Activated CD8-positive, alpha-beta memory T cell treated with anti-CD3 and anti-CD28 coated beads for 1 hour (primary cell): ENCODE measurements around the gene SWI5.
"Not testable (repeated sequence)": the region's sequence is repeated elsewhere in the genome, so short reads cannot be mapped to it uniquely, and the experiment has no call there.

Source experiments
- DNase-seq, 2 donors: peaks; one replicate each; pipeline ENCODE4 v3.0.0-alpha.2; 2020; ENCODE audit warnings: low read depth in 1 of 2; ENCODE audit errors: extremely low read depth in 1 of 2

The SWI5 gene

DNA sequence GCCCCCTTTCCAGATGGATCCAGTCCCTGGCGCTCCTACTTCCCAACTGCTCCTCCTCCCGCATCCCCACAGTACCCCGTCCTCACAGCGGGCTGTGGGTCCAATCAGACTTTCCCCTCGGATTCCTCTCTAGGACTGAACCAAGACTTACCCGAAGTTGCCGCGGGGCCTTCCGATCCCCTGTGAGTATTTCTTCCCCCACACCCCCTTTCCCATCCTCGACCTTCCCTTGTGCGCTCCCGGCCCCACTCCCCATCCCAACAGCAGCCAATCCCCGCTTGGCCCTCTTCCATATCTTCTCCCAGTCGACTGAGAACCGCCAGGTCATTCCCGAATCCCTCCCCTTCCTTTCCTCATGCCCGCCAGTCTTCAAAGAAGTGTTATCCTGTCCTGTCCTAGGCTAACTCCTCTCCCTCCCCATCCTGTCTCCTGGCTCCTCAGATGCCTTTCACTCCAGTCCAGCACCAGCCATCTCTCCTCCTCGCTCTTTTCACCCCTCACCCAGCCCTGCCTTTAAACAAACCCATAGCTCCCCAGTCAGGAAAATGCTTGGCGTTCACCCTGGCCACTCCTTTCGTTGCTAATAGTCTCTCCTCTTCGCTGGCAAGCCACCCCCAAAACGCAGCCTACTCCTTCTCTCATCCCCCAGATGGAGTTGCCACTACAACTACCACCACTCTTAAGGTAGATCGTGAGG, 646 bp downstream of the SWI5 start:
- DNase-seq, result no peak

DNA sequence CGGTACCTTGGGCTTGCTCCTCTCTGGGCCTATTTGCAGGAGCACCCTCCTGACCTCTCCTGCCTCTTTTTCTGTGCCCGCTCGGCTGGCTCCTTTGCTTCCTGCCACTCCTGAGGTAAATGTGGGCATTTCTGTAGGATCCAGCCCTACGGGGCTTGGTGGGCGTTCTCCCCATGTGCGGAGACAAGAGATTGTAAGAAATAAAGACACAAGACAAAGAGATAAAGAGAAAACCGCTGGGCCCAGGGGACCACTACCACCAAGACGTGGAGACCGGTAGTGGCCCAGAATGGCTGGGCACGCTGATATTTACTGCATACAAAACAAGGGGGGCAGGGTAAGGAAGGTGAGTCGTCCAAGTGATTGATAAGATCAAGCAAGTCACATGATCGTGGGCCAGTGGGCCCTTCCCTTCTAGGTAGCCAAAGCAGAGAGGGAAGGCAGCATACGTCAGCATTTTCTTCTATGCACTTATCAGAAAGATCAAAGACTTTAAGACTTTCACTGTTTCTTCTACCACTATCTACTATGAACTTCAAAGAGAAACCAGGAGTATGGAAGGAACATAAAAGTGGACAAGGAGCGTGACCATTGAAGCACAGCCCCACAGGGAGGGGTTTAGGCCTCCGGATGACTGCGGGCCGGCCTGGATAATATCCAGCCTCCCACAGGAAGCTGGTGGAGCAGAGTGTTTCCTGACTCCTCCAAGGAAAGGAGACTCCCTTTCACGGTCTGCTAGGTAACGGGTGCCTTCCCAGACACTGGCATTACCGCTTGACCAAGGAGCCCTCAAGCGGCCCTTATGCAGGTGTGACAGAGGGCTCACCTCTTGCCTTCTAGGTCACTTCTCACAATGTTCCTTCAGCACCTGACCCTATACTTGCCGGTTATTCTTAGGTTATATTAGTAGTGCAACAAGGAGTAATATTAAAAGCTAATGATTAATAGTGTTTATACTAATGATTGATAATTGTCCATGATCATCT, 3.3 kb downstream of the SWI5 start:
- DNase-seq, result not testable (repeated sequence)

DNA sequence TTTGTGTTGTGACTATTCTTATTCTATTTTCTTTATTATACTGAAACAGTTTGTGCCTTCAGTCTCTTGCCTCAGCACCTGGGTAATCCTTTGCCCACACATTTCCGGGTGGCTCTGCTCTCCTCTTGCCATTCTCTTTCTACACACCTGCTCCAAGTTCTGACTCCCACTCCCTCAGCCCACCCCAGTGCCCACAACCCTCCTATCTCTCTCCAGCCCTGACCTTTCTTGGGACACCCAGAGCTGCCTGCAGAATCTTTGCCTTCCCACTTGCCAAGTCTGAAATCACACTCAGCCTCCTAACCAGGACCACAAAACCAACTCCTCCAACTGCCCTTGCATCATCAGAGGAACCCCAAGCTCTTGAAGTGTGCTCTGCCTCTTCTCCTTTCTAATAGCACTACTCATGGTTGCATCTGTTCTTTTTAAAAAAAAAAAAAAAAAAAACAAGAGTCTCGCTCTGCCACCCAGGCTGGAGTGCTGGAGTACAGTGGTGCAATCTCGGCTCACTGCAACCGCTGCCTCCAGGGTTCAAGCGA, 4.1 kb downstream of the SWI5 start:
- no peak for DNase-seq

DNA sequence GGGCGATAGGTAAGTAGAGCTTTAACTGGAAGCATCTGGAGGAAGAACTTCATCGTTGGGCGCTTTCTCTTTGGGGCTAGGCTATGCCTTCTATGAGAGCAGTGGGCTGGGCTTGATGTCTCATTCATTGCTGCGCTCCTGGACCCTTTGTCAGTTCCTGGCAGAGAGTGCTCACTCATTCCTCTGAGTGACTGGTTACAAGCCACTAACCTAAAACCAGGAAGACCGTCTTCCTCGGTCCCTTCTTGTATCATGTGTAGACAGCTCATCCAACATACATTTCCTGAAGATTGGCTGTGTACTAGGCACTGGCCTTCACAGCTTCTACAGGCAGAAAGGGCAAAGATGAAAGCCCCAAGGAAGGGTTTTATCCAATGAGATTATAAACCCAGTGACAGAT, 6.4 kb downstream of the SWI5 start:
- DNase-seq, result no peak

DNA sequence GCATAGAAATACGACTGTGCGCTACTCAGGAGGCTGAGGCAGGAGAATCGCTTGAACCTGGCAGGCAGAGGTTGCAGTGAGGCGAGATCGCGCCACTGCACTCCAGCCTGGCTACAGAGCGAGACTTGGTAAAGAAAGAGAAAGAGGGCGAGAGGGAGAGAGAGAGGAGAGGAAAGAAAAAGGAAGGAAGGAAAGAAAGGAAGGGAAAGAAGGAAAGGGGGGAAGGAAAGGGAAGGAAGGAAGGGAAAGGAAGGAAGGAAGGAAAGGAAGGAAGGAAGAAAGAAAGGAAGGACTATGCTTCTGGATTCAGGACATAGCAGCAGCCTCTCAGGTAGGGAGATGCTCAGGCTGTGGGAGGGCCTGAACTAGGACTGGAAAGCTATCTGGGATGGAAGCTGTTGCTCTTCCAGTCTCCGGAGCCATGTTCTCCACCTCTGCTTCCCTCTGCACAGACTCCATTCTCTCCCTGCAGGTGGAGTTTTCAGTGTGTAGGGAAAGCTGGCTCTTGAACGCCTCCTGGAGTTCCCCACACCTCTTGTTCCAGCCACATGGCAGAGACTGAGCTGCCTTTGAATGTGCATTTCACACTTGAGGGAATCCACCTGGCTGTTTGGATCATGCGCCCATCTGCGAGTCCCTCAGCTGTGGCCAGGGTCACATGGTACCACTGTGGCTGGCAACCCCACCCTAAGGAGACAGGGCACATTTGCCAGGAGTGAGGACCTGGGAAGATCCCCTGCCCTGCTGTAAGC, 9.1 kb downstream of the SWI5 start:
- no peak for DNase-seq

DNA sequence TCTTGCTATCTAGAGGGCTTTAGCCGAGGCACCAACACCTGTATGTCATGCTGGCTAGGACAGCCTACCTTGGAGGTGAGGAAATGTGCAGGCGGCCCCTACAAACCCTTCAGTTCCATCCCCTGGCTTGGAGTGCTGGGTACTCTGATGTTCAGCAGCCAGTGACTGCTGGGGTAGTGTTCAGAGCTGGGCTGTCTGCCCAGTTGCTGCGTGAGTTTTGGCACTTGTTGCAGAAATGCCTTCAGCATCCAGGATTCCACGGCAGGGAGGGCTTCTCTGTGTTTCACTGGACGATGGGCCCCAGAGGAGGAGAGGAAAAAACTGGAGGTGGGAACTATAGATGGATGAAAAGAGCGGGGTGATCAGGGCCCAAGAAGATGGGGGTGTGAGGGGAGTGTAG, 10.4 kb downstream of the SWI5 start:
- no peak for DNase-seq

DNA sequence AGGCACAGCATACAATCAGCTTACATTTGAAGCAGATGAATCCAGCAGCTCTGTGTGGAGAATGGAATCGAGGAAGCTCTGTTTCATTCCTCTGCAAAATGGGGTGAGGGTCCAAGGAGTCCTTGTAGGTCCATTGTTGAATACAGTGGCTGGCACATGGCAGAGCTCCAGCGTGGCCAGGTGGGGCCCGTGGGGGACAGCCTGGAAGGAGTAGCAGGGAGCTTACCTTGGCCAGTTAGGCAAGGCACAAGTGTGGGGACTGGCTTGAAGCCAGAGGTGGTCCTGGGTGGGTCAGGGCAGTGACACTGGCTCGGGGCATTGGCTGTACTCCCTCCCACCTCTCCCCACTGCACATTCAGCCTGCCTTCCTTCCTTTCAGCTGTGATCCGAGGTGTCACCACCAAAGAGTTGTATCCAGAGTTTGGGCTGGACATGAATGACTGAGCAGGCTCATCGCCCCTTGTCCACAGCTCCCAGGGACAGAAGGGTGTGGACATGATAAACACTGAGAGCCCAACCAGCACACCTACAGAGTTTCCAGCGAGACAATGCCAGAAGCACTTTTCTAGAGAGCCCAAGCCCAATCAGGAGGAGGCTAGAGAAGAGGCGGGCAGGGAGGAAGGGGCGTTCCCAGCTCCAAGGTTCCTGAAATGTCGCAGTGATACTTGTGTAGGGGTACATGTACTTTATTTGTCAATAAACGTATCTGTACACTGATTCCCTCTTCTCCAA, 12.4 kb downstream of the SWI5 start:
- no peak for DNase-seq

DNA sequence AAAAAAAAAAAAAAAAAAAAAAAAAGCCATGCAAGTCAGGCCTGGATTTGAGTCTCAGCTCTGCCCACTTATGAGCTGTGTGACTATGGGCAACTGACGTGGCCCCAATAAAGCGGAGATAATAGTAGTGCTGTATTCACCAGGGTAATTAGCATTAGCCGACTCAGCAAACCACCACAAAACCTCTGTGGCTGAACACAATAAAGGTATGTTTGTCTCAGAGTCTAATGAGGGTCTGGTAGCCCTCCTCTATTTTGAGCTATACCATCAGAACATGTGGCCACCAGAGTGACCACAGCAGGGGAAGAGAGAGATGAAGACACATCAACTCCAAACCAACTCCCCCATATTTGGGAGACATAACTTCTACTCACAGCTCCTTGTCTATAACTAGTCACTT, 15.9 kb downstream of the SWI5 start:
- no peak for DNase-seq

DNA sequence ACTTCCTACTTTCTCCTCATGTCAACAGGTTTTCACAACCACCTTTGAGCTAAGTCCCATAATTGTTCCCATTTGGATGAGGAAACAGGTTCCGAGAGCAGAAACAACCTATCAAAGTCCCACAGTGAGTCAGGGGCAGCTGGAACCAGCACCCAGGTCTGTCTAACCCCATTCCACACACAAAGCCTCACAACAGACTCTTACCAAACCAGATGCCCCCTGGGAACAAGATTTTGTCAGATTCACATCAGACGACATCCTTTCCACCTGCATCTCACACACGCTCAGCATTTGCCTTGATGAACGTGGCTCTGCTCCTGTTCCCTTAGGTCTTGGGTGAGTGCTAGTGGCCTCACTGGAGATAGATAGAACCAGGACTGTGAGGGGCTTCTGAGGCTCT, 17.0 kb downstream of the SWI5 start:
- DNase-seq, result no peak

DNA sequence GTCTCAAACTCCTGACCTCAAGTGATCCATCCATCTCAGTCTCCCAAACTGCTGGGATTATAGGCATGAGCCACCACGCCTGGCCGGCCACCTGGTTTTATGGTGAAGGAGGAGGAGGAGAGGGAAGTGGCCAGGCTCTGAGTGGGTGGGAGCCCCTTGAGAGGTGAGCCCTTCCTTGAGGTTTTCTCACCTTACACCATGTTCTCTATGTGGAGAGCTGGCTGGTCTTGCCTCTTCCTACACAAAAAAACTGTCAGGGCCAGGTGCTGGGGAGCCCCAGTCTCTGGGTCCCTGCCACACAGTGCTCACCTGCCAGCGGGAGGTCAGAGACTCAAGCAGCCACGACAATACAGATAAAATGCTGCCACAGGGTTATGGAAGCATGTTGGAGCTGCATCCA, 18.1 kb downstream of the SWI5 start:
- DNase-seq, result no peak

DNA sequence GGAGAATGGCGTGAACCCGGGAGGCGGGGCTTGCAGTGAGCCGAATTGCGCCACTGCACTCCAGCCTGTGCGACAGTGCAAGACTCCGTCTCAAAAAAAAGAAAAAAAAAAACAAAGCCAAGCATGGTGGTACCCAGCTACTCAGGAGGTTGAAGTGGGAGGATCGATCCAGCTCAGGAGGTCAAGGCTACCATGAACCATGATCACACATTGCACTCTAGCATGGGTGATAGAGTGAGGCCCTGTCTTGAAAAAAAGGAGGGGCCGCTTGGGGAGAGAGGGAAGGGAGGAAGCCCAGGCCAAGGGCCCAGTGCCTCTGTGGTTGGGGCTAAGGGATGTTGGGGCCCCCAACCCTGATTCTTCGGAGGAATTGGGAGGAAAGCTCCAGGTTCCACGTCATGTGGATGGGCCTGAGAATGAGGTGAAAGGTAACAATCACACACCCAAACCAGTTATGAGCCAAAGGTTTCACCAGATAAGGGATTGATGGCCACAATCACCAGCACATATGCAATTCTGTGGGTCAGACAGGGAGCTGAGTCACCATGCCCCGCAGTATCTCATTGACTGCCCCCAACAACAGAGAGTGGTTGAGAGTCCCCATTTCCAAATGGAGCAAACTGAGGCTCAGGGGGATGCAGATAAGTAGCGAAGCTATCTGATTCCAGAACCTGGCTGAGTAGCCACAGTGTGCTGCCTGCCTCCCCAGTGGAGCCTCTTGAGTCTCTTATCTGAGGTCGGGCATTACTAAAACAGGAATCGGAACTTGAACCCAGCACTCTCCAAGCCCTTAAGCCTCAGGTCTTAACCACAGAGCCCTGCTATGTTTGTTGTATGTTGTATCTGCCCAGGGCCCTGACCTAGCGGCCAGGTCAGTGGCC, 20.5 kb downstream of the SWI5 start:
- DNase-seq, result no peak

DNA sequence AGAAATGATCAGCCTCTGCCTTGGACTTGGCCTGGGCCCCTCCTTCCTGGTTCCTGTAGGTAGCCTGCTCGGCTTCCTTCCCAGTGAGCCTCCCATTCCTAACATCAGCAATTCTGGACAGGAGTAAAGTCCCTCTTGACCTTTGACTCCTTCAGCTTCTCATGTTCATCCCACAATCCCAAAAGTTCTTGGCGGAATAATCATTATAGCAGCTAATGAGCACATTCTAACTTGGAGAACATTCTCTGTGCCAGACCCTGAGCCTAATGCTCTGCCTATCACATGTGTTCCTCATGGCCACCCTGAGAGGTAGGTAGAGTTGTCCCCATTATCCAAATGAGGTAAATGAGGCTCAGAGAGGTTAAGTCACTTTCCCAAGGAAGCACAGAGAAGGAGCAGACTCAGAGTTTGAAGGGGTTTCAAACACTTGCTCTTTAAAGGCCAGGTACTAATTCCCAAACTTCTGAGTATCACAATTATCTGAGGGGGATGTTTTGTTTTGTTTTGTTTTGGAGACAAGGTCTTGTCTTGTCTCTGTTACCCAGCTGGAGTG, 21.2 kb downstream of the SWI5 start:
- DNase-seq, result no peak

DNA sequence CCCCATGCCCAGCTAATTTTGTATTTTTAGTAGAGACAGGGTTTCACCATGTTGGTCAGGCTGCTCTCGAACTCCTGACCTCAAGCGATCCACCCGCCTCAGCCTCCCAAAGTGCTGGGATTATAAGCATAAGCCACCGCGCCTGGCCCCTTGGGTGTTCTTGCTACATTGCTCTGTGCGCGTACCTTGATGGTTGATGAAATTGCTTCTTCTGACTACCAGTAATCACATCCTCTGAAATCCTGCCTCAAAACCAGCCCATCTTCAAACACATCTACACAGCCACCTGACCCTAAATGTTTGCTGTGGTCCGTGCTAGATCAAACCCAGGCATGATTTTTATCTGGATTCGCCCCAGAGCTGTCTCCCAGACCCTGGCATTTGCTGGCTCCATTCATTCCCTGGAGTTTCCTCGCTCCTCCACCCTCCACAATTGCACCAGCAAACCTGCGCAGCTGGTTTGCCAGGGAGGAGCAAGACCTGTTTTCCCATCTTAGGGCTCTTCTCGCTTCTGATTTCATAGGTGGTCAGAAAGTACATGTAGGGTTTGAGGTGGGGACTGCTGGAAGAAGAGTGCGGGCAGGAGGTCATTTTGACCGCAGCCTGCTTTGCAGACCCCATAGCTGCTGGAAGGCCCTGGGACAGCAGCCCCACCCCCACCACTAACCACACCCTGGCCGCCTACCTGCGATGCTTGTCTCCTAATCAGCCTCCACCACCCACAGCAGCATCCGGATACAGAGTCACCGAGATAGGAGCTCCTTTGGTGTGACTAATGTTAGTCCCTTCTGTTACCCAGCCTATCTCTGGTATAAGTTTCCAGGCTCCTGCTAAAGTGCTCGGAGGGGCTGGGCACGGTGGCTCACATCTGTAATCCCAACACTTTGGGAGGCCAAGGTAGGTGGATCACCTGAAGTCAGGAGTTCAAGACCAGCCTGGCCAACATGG, 22.7 kb downstream of the SWI5 start:
- DNase-seq, result no peak

DNA sequence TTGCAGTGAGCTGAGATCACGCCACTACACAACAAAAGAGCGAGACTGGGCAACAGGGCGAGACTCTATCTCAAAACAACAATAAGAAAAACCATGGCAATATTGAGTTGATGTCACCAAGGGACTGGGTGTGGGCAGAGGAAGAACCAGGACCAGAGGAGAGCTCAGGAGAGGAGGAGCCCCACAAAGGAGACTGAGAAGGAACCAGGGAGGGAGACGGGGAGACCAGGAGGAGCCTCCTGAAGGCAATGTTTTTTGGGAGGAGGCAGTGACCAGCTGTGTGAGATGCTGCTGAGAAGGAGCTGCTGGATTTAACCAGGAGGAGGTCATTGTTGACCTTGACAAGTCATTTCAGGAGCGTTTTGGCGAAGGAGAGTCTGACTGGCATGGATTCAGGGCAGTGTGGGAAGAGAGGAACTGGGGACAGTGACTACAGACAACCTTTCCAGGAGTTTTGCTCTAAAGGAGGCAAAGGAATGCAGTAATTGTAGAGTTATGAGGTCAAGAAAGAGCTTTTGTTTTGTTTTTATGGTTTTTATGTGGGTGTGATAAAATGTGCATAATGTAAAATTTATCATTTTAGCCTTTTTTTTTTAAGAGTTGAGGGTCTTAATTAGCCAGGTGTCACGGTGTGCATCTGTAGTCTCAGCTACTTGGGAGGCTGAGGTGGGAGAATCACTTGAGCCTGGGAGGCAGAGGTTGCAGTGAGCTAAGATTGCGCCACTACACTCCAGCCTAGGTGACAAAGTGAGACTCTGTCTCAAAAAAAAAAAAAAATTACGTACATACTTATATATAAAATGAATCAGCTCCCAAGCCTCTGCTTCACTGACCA, 28.3 kb downstream of the SWI5 start:
- no peak for DNase-seq

DNA sequence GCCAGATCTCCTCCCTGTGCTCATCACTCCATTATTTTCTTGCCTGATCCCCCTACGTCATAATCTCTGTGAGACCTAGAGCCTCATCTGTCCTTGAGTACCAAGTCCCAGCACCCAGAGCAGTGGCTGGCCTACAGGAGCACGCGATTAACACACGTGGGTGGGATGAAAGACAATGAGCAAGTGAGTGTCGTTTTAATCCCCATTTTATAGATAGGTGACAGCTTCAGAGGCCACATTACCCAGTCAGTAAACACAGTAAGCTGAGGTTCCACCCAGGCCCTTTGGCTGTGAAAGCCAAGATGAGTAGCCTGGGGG, 28.9 kb downstream of the SWI5 start:
- no peak for DNase-seq

DNA sequence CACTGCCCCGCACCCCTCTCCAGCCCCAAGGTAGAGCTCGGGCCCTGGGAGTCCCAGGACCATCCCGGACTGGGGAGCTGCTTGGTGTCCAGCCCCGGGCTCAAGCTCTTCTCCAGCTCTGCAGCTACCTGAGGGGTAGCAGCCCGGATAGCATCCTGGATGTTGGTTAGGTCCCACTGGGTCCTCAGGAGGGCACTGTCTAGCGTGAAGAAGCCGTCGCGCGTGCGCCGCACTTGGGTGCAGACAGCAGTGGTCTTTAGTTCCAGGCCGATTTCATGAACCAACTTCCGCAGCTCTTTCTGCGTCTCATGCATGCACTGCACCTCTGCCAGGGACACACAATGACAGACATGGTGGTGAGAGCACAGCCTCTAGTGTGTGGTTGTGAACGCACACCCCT, 33.5 kb downstream of the SWI5 start:
- no peak for DNase-seq

DNA sequence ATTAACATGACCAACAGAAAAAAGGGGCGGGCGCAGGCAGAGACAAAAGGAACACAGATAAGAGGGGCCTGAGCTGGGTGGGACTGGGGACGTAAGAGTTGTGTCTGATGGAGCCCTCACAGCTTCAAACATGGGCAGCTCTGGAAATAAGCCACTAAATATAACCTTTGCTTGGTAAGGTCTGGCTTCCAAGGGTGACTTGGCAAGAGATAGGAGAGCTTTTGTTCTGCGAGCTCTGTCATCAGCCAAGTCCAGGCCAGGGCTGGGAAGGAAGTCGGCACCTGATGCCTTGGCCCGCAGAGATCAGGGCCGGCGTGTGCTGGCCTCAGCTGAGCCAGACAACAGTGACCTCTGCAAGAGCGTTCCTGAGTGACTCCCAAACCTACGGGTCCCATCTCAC, 34.4 kb downstream of the SWI5 start:
- DNase-seq, result no peak
